Stimulated activated memory B cell treated with anti-CD40 and anti-IgM and Interleukin-4, amounts not matched to agents 10 μg/mL and 1 μg/mL and 100 μg/mL, for 72 hours (primary cell): Measurements from ENCODE around the gene VEGFA.
A peak's percentile ranks its signal among the peaks of the same experiment; 100 is the strongest.

Experiments used
- ATAC-seq: fragments of 150-1000 bp; cut with Tn5 transposase; 2 replicates; pipeline ENCODE4 v1.10.0; 2021
- H3K27ac Mint-ChIP-seq: one replicate; pipeline ENCODE4 v1.8.0; 2022; ENCODE audit warnings: mild to moderate bottlenecking, mixed read lengths
- H3K27me3 Mint-ChIP-seq: one replicate; pipeline ENCODE4 v1.8.0; 2022; ENCODE audit warnings: mixed read lengths
- H3K36me3 Mint-ChIP-seq: one replicate; pipeline ENCODE4 v1.8.0; 2022; ENCODE audit warnings: mixed read lengths
- H3K4me1 Mint-ChIP-seq: one replicate; pipeline ENCODE4 v1.8.0; 2022; ENCODE audit warnings: mixed read lengths
- H3K4me3 Mint-ChIP-seq: one replicate; pipeline ENCODE4 v1.8.0; 2022; ENCODE audit warnings: mild to moderate bottlenecking, moderate library complexity, mixed read lengths
- H3K9me3 Mint-ChIP-seq: one replicate; pipeline ENCODE4 v1.8.0; 2022; ENCODE audit warnings: mixed read lengths

Gene VEGFA

DNA sequence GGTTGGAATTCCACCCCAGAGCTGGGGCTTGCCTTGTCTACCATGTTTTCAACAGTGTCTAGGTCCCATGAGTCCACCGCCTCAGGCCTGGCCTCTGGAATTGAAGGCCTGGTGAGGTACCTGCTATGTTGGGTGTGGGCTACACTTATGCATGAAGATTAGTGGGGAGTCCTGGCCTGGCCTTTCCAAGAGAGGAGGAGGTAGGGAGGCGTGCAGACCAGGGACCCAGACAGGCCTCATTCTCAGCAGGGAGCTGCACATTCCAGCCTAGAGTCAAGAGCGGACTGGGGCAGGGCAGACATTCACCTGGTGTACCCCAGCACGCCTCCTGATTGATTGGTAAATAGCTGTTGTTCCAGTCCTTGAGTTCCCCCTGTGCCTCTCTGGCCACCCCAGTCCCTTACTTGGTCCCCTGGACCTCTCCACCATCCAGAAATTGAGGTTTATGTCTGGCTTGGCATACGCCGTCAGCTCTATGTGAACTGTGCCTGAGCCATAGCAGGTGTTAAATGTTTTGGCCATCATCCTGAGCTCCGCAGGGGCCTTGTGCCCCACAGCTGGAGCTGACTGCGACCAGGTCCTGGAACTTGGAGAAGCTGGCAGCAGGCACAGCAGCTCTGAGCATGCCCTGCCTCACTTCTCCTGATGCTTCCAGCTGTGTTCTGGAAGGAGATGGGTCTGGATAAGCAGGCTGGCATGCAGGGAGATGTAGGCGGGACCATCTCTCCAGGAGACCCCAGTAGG, 8.2 kb upstream of the VEGFA start:
- no peak for ATAC-seq
- Mint-ChIP-seq H3K4me1 (peaks cover 20% of the 10 kb centered on the region), H3K27ac (no peak overlapping the region), H3K36me3 (no peaks in the 10 kb centered on the region), H3K27me3 (peaks cover 9% of the 10 kb centered on the region), H3K4me3 (no peak overlapping the region), H3K9me3 (no peaks in the 10 kb centered on the region)

DNA sequence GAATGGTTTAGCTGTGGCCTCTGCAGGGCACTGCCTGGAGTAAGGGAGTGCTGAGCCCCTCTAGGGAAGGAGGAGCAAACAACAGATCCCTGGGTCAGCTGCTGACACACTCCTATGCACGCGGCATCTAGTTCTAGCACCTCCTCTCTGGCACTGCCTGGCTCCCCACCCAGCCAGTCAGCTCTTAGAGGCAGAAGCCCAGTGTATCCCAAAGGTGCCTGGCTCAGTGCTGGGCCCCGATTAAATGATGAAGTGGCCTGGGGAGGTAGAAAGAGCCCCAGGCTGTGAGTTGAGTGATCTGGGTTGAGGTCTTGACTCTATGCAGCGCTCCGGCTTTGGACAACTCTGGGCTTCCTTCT, 7.6 kb upstream of the VEGFA start:
- H3K36me3 Mint-ChIP-seq, result no peaks in the 10 kb centered on the region
- peaks cover 17% of the 10 kb centered on the region for H3K4me1 Mint-ChIP-seq
- no peak for ATAC-seq
- H3K9me3 Mint-ChIP-seq, result no peaks in the 10 kb centered on the region
- no peak overlapping the region for H3K27ac Mint-ChIP-seq
- H3K27me3 Mint-ChIP-seq, result peaks cover 9% of the 10 kb centered on the region
- no peak overlapping the region for H3K4me3 Mint-ChIP-seq

DNA sequence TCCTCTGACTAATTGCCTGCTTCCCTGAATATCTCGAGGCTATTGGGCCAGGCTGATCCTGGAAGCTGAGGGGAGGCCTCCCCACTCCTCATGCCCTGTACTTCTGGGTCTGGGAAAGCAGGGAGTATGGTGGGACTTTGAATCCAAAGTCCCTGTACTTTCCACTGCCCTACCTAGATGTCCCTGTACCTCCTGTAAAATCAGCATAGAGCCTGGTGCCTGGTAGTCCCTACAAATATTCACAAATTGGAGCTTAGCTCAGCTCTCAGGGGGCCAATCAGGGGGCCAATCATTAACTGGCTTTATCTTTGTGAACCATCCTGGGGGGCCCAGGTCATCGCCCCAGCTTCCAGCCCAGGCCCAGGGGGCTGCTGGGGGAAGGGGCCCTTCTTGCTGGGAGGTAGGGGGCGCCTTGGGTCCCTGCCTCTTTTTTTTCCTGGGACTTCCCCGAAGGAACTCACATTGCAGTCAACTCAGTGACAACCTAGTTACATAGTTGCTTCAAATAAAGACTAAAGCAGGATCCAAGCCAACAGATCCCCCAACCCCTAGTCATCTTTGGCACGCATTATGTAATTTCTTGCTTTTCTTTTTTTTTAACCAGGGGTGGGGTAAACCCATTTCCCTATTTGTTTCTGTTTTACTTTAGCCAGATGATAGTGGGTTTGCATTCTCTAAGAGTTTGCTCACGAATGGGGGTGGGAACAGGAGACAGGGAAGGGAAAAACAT, 6.9 kb upstream of the VEGFA start:
- no peak overlapping the region for H3K4me3 Mint-ChIP-seq
- H3K27me3 Mint-ChIP-seq, result peaks cover 9% of the 10 kb centered on the region
- ATAC-seq, result no peak
- no peak overlapping the region for H3K27ac Mint-ChIP-seq
- H3K4me1 Mint-ChIP-seq, result peaks cover 11% of the 10 kb centered on the region
- no peaks in the 10 kb centered on the region for H3K36me3 Mint-ChIP-seq
- no peaks in the 10 kb centered on the region for H3K9me3 Mint-ChIP-seq

DNA sequence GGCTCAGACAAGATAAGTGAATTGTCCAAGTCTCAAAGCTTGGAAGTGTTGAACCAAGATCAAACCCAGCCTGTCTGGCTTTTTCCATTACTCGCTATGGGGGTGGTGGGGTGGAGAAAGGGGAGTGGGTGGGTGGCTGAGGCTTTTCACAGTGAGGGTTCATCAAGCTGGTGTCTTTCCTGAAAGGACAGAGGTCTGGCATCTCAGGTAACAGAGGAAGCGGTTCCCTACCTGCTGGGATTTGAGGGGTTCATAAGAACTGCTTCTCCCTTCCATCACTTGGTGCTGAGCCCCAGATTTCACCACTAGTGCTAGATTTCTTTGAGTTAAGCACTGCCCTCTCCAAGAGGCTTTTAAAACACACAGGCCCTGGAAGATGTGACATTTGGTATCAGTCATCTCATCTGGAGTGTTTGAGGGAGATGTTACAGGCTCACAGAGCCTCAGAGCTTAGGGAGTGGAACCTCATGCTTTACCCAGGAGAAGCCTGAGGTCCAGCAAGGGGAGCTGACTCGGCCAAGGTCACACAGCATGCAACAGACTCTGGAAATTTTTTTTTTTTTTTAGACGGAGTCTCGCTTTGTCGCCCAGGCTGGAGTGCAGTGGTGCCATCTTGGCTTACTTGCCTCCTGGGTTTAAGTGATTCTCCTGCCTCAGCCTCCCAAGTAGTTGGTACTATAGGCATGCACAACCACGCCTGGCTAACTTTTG, 6.0 kb upstream of the VEGFA start:
- H3K4me1 Mint-ChIP-seq, result peaks cover 4% of the 10 kb centered on the region
- no peaks in the 10 kb centered on the region for H3K36me3 Mint-ChIP-seq
- no peak overlapping the region for H3K4me3 Mint-ChIP-seq
- ATAC-seq, result no peak
- H3K27me3 Mint-ChIP-seq, result peaks cover 9% of the 10 kb centered on the region
- H3K9me3 Mint-ChIP-seq, result no peaks in the 10 kb centered on the region
- no peak overlapping the region for H3K27ac Mint-ChIP-seq

- Mint-ChIP-seq H3K27me3 (peaks cover 9% of the 10 kb centered on the region), H3K9me3 (no peaks in the 10 kb centered on the region), H3K4me3 (no peak overlapping the region), H3K4me1 (peaks cover 7% of the 10 kb centered on the region), H3K27ac (no peak overlapping the region), H3K36me3 (no peaks in the 10 kb centered on the region)
- ATAC-seq, result no peak
These were observed 5.2 kb upstream of the VEGFA start for GRCh38 chr6:43764772-43765171.

DNA sequence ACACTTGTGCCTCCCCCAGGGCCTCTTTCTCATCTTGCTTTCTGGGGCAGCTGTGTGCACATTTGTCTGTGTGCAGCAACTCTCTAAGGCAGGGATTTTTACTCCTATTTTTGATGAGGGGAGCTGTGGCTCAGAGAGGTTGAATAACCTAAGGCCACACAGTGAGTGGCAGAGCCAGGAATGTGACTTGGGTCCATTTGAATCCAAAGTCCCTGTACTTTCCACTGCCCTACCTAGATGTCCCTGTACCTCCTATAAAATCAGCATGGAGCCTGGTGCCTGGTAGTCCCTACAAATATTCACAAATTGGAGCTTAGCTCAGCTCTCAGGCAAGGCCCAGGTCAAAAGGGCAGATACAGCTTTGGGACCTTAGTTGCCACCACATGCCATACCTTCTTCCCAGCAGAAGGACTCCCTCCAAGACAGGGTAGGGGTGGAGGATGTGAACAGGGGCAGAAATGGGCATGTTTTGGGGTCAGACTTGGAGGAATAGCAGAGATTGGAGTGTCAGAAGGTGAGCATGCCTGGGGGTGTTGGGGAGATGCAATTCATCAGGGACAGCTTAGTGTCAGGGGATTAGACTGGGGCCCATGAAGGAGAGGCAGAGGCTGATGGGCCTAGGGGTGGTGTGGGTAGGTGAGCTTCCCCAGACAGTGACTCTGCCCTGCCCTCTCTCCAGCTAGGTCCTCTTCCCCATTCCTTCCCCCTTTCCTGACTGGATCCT, 4.1 kb upstream of the VEGFA start:
- H3K4me3 Mint-ChIP-seq, result no peak overlapping the region

GRCh38 chr6:43766500-43766853, 3.5 kb upstream of the VEGFA start:
- peaks cover 14% of the 10 kb centered on the region for H3K4me1 Mint-ChIP-seq
- H3K27ac Mint-ChIP-seq, result no peak overlapping the region
- H3K27me3 Mint-ChIP-seq, result peaks cover 3% of the 10 kb centered on the region
- ATAC-seq, result no peak
- H3K9me3 Mint-ChIP-seq, result no peaks in the 10 kb centered on the region
- H3K4me3 Mint-ChIP-seq, result no peak overlapping the region
- H3K36me3 Mint-ChIP-seq, result no peaks in the 10 kb centered on the region

More for the DNA sequence above, 4.1 kb upstream of the VEGFA start:
- Mint-ChIP-seq H3K4me1 (peaks cover 14% of the 10 kb centered on the region), H3K36me3 (no peaks in the 10 kb centered on the region), H3K9me3 (no peaks in the 10 kb centered on the region), H3K27ac (no peak overlapping the region), H3K27me3 (peaks cover 8% of the 10 kb centered on the region)
- no peak for ATAC-seq

DNA sequence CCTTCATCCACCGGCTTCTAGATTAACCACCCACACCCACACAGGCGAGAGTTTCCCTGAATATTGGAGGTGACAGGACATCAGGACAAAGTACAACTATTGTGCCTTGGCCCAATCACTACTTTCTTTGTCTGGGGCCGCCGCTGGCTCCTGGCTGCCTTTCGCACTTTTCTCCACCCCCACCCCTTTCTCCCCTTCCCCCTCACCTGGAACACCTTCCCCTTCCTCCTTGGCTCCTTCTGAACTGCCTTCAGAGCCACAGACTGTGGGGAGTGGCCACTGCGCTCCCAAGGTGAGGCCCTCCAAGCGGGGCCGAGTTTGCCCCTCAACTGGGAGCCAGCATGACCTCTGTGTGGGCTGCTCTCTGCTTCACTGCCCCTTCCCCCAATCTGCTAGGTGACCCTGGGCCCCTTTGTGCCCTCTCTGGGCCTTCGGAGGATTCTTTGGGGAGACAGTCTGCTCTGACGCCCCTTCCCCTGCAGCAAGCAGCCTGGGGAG, 3.0 kb upstream of the VEGFA start:
- ATAC-seq, result no peak
- Mint-ChIP-seq H3K4me1 (peaks cover 16% of the 10 kb centered on the region), H3K36me3 (no peaks in the 10 kb centered on the region), H3K4me3 (no peak overlapping the region), H3K27me3 (peaks cover 3% of the 10 kb centered on the region), H3K9me3 (no peaks in the 10 kb centered on the region), H3K27ac (no peak overlapping the region)

DNA sequence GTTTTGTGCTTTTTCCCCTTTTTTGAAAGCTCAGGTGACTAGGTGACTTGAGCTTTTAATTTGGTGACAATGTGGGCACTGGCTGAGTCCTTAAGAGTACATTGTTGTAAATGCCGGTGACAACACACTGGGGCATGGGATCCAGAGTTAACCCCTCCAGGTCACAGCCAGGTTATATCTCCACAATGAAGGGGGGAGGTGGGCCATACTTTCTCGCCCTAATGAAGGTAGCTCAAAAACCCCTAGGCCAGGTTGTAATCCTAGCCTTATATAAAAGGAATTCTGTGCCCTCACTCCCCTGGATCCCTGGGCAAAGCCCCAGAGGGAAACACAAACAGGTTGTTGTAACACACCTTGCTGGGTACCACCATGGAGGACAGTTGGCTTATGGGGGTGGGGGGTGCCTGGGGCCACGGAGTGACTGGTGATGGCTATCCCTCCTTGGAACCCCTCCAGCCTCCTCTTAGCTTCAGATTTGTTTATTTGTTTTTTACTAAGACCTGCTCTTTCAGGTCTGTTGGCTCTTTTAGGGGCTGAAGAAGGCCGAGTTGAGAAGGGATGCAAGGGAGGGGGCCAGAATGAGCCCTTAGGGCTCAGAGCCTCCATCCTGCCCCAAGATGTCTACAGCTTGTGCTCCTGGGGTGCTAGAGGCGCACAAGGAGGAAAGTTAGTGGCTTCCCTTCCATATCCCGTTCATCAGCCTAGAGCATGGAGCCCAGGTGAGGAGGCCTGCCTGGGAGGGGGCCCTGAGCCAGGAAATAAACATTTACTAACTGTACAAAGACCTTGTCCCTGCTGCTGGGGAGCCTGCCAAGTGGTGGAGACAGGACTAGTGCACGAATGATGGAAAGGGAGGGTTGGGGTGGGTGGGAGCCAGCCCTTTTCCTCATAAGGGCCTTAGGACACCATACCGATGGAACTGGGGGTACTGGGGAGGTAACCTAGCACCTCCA, 2.2 kb upstream of the VEGFA start:
- H3K4me3 Mint-ChIP-seq, result no peak overlapping the region
- ATAC-seq, result no peak
- peaks cover 11% of the 10 kb centered on the region for H3K27me3 Mint-ChIP-seq
- peaks cover 25% of the 10 kb centered on the region for H3K4me1 Mint-ChIP-seq
- no peaks in the 10 kb centered on the region for H3K36me3 Mint-ChIP-seq
- no peaks in the 10 kb centered on the region for H3K9me3 Mint-ChIP-seq
- H3K27ac Mint-ChIP-seq, result no peak overlapping the region

DNA sequence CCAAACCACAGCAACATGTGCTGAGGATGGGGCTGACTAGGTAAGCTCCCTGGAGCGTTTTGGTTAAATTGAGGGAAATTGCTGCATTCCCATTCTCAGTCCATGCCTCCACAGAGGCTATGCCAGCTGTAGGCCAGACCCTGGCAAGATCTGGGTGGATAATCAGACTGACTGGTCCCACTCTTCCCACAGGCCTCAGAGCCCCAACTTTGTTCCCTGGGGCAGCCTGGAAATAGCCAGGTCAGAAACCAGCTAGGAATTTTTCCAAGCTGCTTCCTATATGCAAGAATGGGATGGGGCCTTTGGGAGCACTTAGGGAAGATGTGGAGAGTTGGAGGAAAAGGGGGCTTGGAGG, 1.5 kb upstream of the VEGFA start:
- no peak overlapping the region for H3K27ac Mint-ChIP-seq
- H3K9me3 Mint-ChIP-seq, result no peaks in the 10 kb centered on the region
- H3K36me3 Mint-ChIP-seq, result no peaks in the 10 kb centered on the region
- H3K4me1 Mint-ChIP-seq, result peaks cover 31% of the 10 kb centered on the region
- ATAC-seq, result no peak
- no peak overlapping the region for H3K4me3 Mint-ChIP-seq
- peaks cover 17% of the 10 kb centered on the region for H3K27me3 Mint-ChIP-seq

GRCh38 chr6:43768983-43769525, 957 bp upstream of the VEGFA start:
- Mint-ChIP-seq H3K27me3 (peaks cover 23% of the 10 kb centered on the region), H3K27ac (peak overlapping the region; percentile 23), H3K9me3 (no peaks in the 10 kb centered on the region), H3K36me3 (no peaks in the 10 kb centered on the region), H3K4me1 (peaks cover 37% of the 10 kb centered on the region), H3K4me3 (peak overlapping the region; percentile 76)
- no peak for ATAC-seq

GRCh38 chr6:43770372-43771209, 580 bp downstream of the VEGFA start:
- ATAC-seq, result peak; percentile 44
- H3K4me1 Mint-ChIP-seq, result peaks cover 52% of the 10 kb centered on the region
- no peaks in the 10 kb centered on the region for H3K36me3 Mint-ChIP-seq
- peak overlapping the region; percentile 23 for H3K27ac Mint-ChIP-seq
- peaks cover 28% of the 10 kb centered on the region for H3K27me3 Mint-ChIP-seq
- H3K9me3 Mint-ChIP-seq, result no peaks in the 10 kb centered on the region
- peak overlapping the region; percentile 76 for H3K4me3 Mint-ChIP-seq

DNA sequence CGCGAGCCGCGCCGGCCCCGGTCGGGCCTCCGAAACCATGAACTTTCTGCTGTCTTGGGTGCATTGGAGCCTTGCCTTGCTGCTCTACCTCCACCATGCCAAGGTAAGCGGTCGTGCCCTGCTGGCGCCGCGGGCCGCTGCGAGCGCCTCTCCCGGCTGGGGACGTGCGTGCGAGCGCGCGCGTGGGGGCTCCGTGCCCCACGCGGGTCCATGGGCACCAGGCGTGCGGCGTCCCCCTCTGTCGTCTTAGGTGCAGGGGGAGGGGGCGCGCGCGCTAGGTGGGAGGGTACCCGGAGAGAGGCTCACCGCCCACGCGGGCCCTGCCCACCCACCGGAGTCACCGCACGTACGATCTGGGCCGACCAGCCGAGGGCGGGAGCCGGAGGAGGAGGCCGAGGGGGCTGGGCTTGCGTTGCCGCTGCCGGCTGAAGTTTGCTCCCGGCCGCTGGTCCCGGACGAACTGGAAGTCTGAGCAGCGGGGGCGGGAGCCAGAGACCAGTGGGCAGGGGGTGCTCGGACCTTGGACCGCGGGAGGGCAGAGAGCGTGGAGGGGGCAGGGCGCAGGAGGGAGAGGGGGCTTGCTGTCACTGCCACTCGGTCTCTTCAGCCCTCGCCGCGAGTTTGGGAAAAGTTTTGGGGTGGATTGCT, 1.3 kb downstream of the VEGFA start:
- peaks cover 28% of the 10 kb centered on the region for H3K27me3 Mint-ChIP-seq
- no peaks in the 10 kb centered on the region for H3K36me3 Mint-ChIP-seq
- peak; percentile 40 for ATAC-seq
- H3K4me3 Mint-ChIP-seq, result peak overlapping the region; percentile 76
- H3K4me1 Mint-ChIP-seq, result peaks cover 60% of the 10 kb centered on the region
- H3K9me3 Mint-ChIP-seq, result no peaks in the 10 kb centered on the region
- no peak overlapping the region for H3K27ac Mint-ChIP-seq
